Measurements from ENCODE around the gene FLOT2.
"Not testable (repeated sequence)": the region's sequence is repeated elsewhere in the genome, so short reads cannot be mapped to it uniquely, and the experiment has no call there.

The FLOT2 gene

DNA sequence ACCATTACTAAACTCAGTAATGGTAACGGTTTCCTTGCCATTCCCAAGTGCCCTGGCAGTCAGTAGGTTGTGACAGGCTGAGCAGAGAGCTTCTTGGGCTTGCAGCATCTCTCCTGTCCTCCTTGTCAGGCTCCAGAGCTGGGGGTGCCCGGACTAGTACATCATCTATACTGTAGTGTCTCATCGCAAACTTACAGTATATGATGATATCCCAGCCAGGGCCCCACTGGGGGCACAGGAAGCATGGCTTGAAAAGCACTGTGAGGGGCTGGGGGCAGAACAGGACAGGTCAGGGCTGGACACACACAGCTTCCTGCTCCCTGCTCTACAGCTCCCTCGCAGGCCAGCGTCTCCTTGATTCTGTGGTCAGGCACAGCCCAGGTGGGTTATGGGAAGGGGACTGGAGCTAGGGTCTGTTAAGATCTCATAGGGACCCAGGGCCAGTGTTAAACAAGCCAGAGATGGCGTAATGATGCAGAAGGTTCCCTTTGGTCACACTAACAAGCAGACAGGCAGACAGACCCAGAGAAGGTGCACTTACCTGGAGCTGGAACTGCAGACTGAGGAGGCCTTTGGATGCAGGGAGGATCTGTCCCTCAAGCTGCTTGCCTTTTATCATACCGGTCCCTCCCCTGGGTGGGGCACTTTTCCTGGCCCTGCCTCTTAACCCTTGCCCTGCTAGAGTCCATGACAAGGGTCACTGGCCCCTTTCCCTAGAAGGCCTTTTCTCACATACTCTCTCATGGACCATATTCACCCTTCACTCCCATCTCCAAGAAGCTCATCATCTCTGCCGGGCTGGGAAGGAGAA lies 35.9 kb downstream of the FLOT2 start:
- H3K9me3 Mint-ChIP-seq, result no peaks in the 10 kb centered on the region
- H3K27me3 Mint-ChIP-seq, result no peaks in the 10 kb centered on the region
- no peak overlapping the region for H3K4me3 Mint-ChIP-seq
- H3K36me3 Mint-ChIP-seq (ENCODE audit: low read depth), result peaks cover 56% of the 10 kb centered on the region
- H3K4me1 Mint-ChIP-seq (ENCODE audit: low read depth), result peaks cover 22% of the 10 kb centered on the region
- intact Hi-C loops (cut with micrococcal nuclease), result no loop called here
- H3K27ac Mint-ChIP-seq, result peak overlapping the region; percentile 16

DNA sequence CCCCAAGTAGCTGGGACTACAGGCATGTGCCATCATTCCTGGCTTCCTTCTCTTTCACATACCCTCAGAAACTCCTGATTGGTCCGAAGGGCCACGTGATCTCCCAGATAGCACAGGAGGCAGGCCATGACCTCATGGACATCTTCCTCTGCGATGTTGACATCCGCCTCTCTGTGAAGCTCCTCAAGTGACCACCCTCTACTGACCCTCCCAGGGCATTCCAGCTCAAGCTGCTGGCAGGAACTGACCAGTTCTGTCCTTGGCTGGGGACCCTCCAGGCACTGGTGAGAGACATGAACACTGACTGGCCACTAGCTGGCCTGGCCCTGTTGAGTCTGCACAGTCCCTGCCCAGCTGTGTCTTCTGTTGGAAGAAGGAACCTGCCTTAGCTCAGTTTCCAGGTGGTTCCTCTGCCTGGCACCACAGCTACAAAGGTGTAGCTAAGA lies 37.1 kb downstream of the FLOT2 start:
- Mint-ChIP-seq H3K27ac (no peak overlapping the region), H3K27me3 (no peaks in the 10 kb centered on the region), H3K4me3 (no peak overlapping the region), H3K36me3 (ENCODE audit: low read depth) (peaks cover 62% of the 10 kb centered on the region), H3K9me3 (no peaks in the 10 kb centered on the region), H3K4me1 (ENCODE audit: low read depth) (peaks cover 17% of the 10 kb centered on the region)
- intact Hi-C loops (cut with micrococcal nuclease), result no loop called here

DNA sequence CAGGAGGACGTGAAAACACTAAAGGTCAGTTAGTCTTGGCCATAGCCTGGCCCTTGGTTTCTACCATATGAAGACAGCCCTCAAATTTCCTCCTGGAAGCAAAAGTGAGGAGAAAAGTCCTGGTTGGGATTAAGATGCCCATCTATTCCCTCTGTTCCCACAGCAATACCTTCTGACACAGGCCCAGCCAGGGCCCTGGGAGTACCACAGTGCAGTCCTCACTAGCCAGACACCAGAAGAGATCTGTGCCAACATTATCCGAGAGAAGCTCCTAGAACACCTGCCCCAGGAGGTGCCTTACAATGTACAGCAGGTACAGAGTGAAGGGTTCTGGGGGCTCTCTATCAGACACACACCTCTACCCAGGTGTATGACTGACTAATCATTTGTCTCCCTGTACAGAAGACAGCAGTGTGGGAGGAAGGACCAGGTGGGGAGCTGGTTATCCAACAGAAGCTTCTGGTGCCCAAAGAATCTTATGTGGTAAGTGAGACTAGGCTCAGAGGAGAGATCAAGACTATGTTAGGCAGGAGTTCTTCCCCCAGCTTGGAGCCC lies 38.7 kb downstream of the FLOT2 start:
- Mint-ChIP-seq H3K36me3 (ENCODE audit: low read depth) (peaks cover 71% of the 10 kb centered on the region), H3K4me1 (ENCODE audit: low read depth) (peaks cover 26% of the 10 kb centered on the region), H3K27me3 (no peaks in the 10 kb centered on the region), H3K27ac (no peak overlapping the region), H3K9me3 (no peaks in the 10 kb centered on the region), H3K4me3 (no peak overlapping the region)
- intact Hi-C loops (cut with micrococcal nuclease), result no loop called here

DNA sequence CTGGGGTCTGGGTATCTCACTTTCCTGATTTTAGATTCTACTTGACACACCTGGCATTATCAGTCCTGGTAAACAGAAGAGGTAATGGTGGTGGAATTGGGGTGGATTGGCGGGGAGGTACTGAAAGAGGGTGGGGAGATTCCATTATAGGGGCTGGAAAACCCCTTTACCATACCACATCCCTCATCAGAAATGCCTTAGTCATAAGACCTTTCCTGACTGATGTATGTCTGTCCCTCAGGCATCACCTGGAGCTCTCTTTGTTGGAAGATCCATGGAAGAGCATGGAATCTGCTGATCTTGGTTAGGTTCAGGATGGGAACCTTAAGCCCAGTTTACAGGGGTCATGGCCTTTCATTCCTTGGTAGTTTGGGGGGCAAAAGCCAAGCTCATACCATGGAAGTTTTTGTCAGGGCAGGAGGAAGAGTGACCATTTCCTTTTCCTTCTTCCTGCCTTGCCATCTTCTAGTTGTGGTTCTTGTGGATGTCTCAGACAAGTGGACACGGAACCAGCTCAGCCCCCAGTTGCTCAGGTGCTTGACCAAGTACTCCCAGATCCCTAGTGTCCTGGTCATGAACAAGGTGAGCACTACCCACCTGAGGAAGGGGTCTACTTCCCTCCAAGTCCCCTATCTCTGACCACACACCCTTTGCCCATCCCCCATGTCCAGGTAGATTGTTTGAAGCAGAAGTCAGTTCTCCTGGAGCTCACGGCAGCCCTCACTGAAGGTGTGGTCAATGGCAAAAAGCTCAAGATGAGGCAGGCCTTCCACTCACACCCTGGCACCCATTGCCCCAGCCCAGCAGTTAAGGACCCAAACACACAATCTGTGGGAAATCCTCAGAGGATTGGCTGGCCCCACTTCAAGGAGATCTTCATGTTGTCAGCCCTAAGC lies 39.4 kb downstream of the FLOT2 start:
- Mint-ChIP-seq H3K27me3 (no peaks in the 10 kb centered on the region), H3K36me3 (ENCODE audit: low read depth) (peaks cover 71% of the 10 kb centered on the region), H3K27ac (no peak overlapping the region), H3K9me3 (no peaks in the 10 kb centered on the region), H3K4me1 (ENCODE audit: low read depth) (peaks cover 27% of the 10 kb centered on the region), H3K4me3 (no peak overlapping the region)
- intact Hi-C loops (cut with micrococcal nuclease), result no loop called here

DNA sequence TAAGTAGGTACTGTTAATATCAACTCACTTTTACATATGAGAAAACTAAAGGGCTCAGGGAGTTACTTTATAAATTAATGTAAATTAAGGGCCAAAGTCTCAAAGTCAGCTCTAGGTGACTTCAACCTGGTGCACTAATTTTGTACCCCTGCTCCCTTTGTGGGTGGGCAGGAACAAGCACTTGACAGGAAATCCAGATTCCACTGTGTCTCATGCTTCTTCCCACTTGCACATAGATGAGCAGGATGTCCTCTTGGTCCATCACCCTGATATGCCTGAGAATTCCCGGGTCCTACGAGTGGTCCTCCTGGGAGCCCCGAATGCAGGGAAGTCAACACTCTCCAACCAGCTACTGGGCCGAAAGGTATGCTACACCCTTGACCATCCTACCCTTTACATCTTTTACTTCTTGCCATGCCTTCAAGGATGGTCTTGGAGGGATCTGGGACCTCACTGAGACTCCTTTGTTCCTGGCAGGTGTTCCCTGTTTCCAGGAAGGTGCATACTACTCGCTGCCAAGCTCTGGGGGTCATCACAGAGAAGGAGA lies 41.4 kb downstream of the FLOT2 start:
- no peak overlapping the region for H3K27ac Mint-ChIP-seq
- H3K36me3 Mint-ChIP-seq (ENCODE audit: low read depth), result peaks cover 60% of the 10 kb centered on the region
- H3K27me3 Mint-ChIP-seq, result no peaks in the 10 kb centered on the region
- intact Hi-C loops (cut with micrococcal nuclease), result no loop called here
- H3K4me1 Mint-ChIP-seq (ENCODE audit: low read depth), result peaks cover 12% of the 10 kb centered on the region
- H3K9me3 Mint-ChIP-seq, result no peaks in the 10 kb centered on the region
- H3K4me3 Mint-ChIP-seq, result no peak overlapping the region

DNA sequence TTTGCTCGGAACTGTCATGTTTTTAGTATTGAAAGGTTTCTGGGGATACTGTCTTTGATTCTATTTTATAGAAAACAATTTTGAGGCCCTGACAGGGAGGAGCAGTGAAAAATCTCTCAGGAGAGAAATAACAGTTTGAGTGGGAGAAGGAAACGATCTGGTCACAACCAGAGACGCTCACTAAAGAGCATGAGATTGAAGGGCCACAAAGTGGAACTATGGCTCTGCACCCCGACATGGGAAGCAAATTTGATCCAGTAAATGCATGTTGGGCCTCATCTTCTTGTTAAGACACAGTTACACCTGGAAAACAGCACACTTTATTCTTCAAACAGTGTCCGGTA lies 42.2 kb downstream of the FLOT2 start:
- no peaks in the 10 kb centered on the region for H3K9me3 Mint-ChIP-seq
- H3K36me3 Mint-ChIP-seq (ENCODE audit: low read depth), result peaks cover 52% of the 10 kb centered on the region
- H3K4me3 Mint-ChIP-seq, result peak overlapping the region; percentile 87
- no peaks in the 10 kb centered on the region for H3K27me3 Mint-ChIP-seq
- intact Hi-C loops (cut with micrococcal nuclease), result loop anchor here (2.0 kb wide), 1 partner anchor 47 kb away; the partner anchor contains the start of gene DHRS13
- H3K4me1 Mint-ChIP-seq (ENCODE audit: low read depth), result peaks cover 12% of the 10 kb centered on the region
- H3K27ac Mint-ChIP-seq, result peak overlapping the region; percentile 93

DNA sequence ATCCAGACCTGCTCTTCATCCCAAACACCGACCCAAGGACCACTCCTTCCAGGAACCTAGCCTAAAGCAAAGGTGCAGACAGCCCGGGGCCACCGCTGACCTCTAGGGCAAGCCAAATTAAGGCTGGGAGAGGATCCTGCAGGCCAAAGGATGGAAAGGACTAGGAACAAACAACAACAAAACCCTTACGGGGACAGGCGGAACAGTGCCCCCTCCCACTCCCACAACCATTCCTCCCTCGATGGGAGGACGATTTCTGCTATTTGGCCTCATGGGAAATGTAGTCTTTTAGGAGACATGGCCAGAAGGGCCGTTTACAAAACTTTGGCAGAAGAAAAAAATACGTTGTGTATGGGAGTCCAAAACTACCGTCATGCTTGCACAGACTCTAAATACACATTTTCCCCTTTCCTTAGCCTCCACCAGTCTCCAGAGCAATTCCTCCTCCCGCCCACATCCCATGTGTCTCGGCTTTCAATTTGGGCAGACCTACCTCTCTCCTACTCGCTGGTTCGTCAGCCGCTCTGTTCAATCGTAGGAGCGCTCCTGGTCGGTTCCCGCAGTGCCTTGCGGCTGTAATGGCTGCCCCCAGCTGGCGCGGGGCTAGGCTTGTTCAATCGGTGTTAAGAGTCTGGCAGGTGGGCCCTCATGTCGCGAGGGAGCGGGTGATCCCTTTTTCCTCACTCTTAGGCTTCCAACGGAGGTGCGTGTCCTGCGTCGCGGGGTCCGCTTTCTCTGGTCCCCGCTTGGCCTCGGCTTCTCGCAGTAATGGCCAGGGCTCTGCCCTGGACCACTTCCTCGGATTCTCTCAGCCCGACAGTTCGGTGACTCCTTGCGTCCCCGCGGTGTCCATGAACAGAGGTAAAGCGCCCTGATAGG lies 42.8 kb downstream of the FLOT2 start, which contains the start of gene ERAL1:
Gene ERAL1, plus strand, starts transcription at position 560 of the 879 bp plus-strand sequence. Its CDS starts 19 bp downstream, at position 579.
- Mint-ChIP-seq H3K27ac (peak within 1 kb of the TSS; percentile 93), H3K4me1 (ENCODE audit: low read depth) (peaks cover 12% of the 10 kb centered on the region), H3K27me3 (peaks cover 1% of the 10 kb centered on the region), H3K4me3 (peak within 1 kb of the TSS; percentile 87), H3K9me3 (no peaks in the 10 kb centered on the region), H3K36me3 (ENCODE audit: low read depth) (peaks cover 46% of the 10 kb centered on the region)
- intact Hi-C loops (cut with micrococcal nuclease), result loop anchor here (2.0 kb wide), 1 partner anchor 48 kb away; the partner anchor contains the start of gene DHRS13

DNA sequence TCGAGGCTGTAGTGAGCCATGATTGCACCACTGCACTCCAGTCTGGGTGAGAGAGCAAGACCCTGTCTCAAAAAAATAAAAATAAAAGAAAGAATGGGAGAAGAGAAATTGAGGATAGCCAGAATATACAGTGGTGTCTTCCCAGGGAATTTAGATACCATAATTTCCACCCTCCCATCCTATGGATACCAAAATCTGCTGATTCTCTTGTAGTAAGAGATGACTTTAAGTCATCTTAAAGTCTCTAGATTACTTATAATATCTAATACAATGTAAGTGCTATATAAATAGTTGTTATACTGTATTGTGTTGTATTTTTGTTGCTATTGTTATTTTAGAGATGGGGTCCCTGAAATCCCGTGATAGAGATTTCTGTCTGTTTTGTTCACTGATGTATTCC lies 44.2 kb downstream of the FLOT2 start:
- intact Hi-C loops (cut with micrococcal nuclease), result no loop called here
- Mint-ChIP-seq H3K27me3 (peaks cover 4% of the 10 kb centered on the region), H3K4me3 (no peak overlapping the region), H3K9me3 (no peaks in the 10 kb centered on the region), H3K36me3 (ENCODE audit: low read depth) (peaks cover 32% of the 10 kb centered on the region), H3K4me1 (ENCODE audit: low read depth) (peaks cover 17% of the 10 kb centered on the region), H3K27ac (no peak overlapping the region)

DNA sequence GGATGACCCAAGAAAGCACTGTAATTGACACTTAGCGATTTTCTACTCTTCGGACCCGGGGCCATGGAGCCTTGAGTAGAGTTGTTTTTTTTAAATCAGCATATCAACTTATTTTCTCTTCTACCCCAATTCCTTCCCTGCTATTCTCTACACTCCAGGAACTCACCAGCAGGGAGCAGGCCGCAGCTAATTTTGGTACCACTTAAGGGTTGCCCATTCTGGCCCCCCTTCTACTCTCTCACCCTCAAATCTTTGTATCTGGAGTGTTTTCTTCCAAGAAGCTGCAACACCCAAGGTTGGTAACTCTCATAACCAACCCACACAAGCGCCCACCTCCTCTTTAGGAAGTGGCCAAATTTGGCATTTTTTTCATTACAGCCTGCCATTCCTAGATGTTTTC lies 48.3 kb downstream of the FLOT2 start:
- Mint-ChIP-seq H3K4me1 (ENCODE audit: low read depth) (peaks cover 10% of the 10 kb centered on the region), H3K9me3 (no peaks in the 10 kb centered on the region), H3K36me3 (ENCODE audit: low read depth) (no peaks in the 10 kb centered on the region), H3K27me3 (peaks cover 4% of the 10 kb centered on the region), H3K4me3 (no peak overlapping the region), H3K27ac (no peak overlapping the region)
- intact Hi-C loops (cut with micrococcal nuclease), result loop anchor here (5.0 kb wide), 1 partner anchor 68 kb away; no protein-coding TSS in a partner anchor

DNA sequence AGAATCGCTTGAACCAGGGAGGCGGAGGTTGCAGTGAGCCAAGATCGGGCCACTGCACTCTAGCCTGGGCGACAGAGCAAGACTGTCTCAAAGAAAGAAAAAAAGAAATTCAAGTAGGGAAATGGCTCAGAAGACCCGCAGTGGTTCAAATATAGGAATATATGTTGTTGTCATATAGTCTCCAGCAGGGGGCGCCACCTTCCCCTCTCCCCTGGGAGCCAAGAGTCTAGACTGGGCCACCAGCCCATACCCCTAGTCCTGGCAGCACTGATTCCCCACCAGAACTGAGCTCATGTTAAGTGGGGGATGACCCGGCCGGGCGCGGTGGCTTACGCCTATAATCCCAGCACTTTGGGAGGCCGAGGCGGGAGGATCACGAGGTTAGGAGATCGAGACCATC lies 48.9 kb downstream of the FLOT2 start:
- intact Hi-C loops (cut with micrococcal nuclease), result loop anchor here (5.0 kb wide), 1 partner anchor 69 kb away; no protein-coding TSS in a partner anchor
- H3K9me3 Mint-ChIP-seq; H3K4me3 Mint-ChIP-seq; H3K4me1 Mint-ChIP-seq (ENCODE audit: low read depth); H3K27ac Mint-ChIP-seq; H3K27me3 Mint-ChIP-seq; H3K36me3 Mint-ChIP-seq (ENCODE audit: low read depth): not testable (repeated sequence)

DNA sequence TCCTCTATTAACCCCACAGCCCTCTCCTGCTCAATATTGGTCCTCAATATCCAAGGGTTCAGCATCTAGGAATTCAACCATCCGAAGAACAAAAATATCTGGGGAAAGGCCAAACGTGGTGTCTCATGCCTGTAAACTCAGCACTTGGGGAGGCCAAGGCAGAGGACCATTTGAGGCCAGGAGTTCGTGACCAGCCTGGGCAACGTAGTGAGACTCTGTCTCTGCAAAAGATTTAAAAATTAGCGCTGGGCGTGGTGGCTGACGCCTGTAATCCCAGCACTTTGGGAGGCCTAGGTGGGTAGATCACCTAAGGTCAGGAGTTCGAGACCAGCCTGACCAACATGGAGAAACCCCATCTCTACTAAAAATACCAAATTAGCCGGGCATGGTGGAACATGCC lies 50.8 kb downstream of the FLOT2 start:
- H3K27ac Mint-ChIP-seq; H3K4me3 Mint-ChIP-seq; H3K36me3 Mint-ChIP-seq (ENCODE audit: low read depth); H3K9me3 Mint-ChIP-seq; H3K27me3 Mint-ChIP-seq: not testable (repeated sequence)
- intact Hi-C loops (cut with micrococcal nuclease), result loop anchor here (5.0 kb wide), 1 partner anchor 71 kb away; no protein-coding TSS in a partner anchor
- peaks cover 13% of the 10 kb centered on the region for H3K4me1 Mint-ChIP-seq (ENCODE audit: low read depth)

DNA sequence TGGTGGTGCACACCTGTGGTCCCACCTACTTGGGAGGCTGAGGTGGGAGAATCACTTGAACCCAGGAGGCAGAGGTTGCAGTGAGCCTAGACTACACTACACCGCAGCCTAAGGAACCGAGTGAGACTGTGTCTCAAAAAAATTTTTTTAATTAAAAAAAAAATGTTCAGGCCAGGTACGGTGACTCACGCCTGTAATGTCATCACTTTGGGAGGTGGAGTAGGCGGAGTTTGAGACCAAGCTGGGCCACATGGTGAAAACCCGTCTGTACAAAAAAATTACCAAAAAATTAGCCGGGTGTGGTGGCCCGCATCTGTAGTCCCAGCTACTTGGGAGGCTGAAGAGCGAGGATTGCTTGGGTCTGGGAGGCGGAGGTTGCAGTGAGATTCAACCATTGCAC lies 51.3 kb downstream of the FLOT2 start:
- H3K27me3 Mint-ChIP-seq, result peaks cover 4% of the 10 kb centered on the region
- peaks cover 8% of the 10 kb centered on the region for H3K36me3 Mint-ChIP-seq (ENCODE audit: low read depth)
- H3K9me3 Mint-ChIP-seq, result no peaks in the 10 kb centered on the region
- H3K4me3 Mint-ChIP-seq, result no peak overlapping the region
- no peak overlapping the region for H3K27ac Mint-ChIP-seq
- peaks cover 13% of the 10 kb centered on the region for H3K4me1 Mint-ChIP-seq (ENCODE audit: low read depth)
- intact Hi-C loops (cut with micrococcal nuclease), result loop anchor here (5.0 kb wide), 1 partner anchor 71 kb away; no protein-coding TSS in a partner anchor

DNA sequence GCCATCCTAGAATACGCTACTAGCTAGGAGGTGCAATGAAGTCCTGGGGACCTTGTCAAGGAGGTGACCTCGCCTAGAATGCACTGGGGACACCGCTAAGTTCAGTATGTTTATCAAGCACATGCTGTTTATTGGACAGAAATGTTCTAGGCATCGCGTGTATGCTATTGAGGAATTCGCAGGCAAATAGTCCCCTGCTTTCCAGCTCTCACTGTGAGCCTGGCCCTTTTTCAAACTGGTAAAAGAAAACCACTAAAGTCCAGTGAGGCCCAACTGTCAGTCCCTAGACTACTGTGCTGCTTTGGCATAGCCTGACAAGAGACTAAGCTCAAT lies 53.8 kb downstream of the FLOT2 start:
- H3K36me3 Mint-ChIP-seq (ENCODE audit: low read depth), result peaks cover 8% of the 10 kb centered on the region
- no peak overlapping the region for H3K4me3 Mint-ChIP-seq
- H3K27me3 Mint-ChIP-seq, result peaks cover under 1% of the 10 kb centered on the region
- no peaks in the 10 kb centered on the region for H3K9me3 Mint-ChIP-seq
- intact Hi-C loops (cut with micrococcal nuclease), result no loop called here
- H3K4me1 Mint-ChIP-seq (ENCODE audit: low read depth), result peaks cover 8% of the 10 kb centered on the region
- H3K27ac Mint-ChIP-seq, result no peak overlapping the region

All from dendritic cell treated with granulocyte-macrophage colony-stimulating factor and Interleukin-4, amounts not matched to agents 40 ng/mL and 50 ng/mL, for 4 days (primary cell).